ENCODE results near the gene SEPTIN6.
"Not testable (repeated sequence)": the region's sequence is repeated elsewhere in the genome, so short reads cannot be mapped to it uniquely, and the experiment has no call there.

The SEPTIN6 gene

DNA sequence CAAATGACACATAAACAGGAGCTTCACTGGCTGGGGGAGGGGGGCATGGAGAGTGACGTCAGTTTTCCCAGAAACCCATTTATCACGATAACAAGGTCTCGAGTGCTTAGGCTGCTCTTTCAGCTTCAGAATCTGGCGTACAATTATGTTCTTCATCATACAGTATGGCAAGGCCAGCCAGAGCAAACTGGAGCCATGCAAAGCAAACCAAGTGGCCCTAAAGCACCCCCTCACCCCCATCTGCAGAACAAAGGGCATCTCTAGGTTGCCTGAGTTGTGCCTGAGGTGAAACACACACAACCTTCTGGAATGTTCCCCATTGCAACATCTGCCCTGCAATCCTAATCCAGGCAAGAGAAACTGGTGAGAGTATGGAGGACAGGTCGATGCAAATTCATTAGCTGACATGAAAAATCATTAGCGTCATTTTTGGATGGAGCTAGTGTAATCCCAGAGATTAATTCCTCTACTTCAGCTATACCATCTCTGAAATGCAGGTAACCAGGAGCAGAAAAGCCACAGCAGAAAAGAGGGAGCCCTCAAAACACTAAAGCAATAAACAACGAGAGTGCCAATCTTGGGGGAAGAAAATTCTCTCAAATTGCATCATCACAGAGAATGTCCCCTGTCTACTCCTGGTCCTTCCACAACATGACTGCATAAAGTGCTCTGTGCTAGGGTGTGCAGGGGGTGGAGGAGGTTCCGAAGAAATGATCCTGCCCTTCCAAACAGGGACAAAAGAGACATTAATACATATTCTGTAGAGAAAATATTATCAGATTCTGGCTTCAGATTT, 1.8 kb downstream of the SEPTIN6 start:
- peak in 2 of 3 experiments; percentile 28 to 70 for DNase-seq (ENCODE audit: low read depth in 3 of 3)

DNA sequence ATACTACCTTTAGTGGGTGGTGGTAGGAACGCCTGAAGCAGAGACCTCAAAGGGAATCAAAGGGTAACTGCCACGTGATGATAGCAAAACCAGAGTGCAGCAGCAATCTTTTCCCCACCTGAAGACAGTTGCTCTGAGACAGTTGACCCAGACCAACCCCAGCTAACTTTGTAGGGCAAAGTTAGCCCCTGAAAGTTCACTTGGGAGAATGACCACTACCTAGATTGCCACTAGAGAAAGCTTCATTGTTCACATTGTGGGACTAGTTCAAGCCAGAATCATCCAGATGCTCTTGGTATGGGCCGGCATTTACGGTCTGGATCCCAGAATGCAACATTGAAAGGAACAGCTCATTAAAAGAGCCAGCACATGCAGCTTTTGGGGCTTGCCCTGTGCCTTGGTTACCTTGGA, 4.1 kb downstream of the SEPTIN6 start:
- DNase-seq (ENCODE audit: low read depth in 3 of 3) = no peak

DNA sequence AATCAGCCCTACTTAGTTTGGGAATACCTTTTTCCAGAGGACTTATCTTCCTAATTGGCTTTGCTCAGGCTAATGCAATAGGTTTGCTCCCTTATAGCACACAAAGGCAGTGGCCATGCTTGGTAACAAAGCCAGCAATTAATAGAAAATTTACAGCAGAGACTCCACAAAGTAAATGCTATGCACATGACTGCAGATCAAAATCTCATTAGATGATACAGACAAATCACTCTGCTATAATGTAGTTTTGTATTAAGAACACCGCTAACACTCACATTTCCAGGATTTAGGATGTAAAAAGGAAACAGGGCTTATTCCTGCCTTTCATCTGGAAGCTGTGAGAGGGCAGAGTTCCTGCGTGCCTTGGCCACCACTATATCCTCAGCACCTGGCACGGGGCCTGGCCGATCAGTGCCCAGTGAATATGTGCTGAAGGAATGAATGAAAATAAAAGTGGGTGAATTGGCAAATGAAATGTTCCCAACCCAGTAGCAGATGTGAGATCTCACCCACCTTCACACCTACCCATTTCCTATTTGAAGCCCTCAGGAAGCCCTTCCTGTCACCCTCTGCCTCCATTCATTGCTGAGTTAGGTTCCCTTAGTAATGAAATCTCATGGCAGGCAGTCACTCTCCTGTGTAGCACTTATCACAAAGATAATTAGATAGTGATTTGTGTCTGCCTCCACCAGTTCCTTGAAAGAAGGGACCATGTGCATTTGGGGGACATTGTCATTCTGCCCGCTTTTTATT, 5.1 kb downstream of the SEPTIN6 start:
- DNase-seq (ENCODE audit: low read depth in 3 of 3) = no peak

DNA sequence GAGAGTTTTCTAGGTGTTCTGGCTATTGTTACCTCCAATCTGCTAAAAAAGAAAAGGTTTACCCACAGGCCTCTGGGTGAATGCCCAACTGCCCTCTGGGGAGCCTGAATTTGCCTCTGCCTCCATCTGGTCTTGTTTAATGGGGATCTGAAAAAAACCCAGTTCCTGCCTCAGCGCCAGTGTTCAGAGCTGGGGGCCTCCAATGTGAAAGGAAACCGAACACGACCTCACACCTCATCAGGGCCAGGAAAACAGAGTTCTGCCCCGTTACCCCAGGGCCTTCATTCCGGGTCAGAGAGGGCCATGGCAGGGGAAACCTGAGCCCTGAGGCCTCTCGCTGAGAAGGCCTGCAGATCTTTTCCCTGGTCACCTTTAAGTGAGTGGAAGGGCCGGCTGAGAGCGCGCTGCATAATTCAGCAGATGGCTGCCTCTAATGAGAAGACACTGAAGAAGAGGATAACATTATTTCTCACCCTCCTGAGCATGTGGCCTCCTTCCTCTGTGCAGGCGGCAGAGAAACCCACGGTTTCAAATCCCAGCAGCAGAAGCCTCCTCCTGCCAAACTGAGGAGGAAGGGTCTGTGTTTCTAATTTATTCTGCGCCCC, 6.8 kb downstream of the SEPTIN6 start:
- no peak for DNase-seq (ENCODE audit: low read depth in 3 of 3)

DNA sequence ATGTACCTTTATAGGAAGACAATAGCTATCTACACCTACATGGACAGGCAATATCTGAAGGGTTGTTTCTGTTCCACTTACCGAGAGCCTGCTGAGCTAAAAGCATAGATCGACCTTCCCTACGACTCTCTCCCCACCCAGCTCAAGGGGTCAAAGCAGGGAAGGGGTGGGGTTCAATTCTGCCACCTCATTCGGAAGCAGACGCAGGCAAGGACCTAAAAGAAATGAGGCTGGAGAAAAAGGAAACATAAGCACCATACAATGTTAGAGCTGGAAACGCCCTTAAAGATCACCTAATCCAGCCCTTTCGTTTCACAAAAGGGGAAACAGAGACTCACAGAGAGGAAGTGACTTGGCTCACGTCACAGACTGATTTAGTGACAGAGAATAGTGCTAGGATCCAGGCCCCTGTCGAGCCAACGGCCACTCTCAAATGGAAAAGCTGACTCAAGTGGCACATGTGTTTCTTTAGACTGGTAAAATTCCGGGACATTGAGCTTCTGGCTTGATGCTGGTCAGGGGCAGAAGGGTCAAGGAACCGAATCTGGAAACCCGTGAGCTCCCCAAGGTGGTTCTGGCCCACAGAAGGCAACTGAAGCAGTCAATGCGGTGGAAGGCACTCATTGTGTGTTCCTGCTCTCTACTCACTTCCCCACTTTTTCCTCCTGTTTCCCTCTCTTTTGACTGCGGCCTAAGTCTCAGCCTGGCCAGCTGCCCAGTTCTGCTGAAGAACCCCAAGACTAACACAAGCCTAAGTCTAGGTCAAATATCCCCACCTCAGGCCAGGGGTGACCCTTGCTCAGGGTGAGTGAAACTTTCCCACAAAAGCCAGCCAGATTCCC, 7.5 kb downstream of the SEPTIN6 start:
- no peak for DNase-seq (ENCODE audit: low read depth in 3 of 3)

DNA sequence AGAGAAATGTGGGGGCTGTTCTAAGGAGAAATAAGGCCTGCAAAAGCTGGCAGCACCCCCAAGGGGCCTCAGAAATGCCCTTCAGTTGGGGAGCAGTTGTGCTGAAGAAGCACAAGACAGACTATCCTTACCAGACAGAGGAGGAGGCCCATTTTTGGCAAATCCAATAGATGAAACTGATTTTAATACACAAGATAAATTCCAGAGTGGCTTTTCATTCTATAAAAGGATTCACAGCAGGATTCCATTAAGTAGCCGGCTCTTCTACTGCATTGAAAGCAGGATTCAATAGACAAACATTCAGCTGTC, 8.1 kb downstream of the SEPTIN6 start:
- no peak for DNase-seq (ENCODE audit: low read depth in 3 of 3)

DNA sequence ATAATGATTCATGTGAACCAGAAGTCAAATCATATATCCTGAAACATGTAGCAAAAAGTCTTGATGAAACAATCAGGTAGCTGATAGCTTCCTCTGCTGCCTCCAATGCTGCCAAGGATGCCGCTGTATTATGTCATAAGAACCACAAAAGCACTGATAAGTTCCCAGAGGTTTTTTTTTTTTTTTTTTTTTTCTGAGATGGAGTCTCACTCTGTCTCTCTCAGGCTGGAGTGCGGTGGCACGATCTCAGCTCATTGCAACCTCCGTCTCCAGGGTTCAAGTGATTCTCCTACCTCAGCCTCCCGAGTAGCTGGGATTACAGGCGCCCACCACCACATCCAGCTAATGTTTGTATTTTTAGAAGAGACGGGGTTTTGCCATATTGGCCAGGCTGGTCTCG, 8.7 kb downstream of the SEPTIN6 start:
- DNase-seq (ENCODE audit: low read depth in 3 of 3) = not testable (repeated sequence)

DNA sequence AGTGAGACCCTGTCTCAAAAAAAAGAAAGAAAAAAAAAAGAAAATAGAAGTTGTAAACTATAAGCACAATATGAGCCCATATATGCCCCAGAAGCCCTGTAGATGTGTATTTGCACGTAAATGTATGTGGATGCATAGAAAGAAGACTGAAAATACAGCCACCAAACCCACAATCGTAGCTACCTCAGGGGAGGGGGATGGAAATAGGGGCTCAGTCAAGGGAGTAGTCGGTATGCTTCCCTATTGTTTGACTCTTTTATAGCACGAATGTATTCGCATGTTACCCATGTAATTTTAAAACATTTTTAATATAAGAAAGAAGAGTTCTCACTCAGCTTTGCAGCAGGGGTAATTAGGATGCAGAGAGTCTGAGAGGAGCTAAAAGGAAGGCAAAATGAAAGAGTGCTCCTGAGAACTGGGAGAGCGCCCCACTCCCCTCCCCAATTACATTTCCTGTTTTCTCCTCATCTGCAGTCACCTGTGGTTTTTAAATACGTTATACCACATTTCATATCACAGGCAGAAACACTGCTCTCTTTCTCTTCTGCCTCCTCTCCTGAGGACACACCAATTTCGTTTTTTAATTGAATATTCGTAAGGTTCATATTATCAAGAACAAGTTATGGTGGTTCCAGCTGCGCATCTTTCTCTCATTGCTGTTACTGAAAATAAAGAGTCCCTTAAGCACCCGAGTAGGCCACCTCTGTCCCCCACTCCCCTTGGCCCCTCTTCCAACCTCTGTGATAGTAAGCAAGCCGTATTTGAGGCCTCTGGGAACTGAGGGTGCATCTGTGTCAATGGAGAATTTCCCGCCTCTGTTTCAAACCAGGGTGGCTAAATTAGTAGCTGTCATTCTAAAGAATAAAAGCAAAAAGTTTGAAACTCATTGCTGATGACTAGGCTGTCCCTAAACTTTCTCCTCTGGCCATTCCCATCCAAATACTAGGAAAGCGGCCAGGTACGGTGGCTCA, 10.7 kb downstream of the SEPTIN6 start:
- DNase-seq (ENCODE audit: low read depth in 3 of 3) = no peak

DNA sequence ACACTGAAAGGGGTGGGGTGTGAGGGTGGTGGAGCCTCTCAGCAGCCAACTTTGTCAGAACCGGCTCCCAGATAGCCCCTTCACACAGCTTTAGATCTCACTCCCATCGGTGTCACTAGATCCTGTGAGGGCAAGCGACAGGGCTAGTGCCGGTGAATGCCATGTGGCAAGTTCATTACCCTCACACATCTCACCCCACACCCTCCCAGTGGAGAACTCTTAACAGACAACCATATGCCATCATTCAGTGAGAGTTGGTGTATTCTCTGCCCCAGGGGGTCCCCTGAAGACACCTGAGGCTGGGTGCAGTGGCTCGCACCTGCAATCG, 15.3 kb downstream of the SEPTIN6 start:
- DNase-seq (ENCODE audit: low read depth in 3 of 3) = no peak

DNA sequence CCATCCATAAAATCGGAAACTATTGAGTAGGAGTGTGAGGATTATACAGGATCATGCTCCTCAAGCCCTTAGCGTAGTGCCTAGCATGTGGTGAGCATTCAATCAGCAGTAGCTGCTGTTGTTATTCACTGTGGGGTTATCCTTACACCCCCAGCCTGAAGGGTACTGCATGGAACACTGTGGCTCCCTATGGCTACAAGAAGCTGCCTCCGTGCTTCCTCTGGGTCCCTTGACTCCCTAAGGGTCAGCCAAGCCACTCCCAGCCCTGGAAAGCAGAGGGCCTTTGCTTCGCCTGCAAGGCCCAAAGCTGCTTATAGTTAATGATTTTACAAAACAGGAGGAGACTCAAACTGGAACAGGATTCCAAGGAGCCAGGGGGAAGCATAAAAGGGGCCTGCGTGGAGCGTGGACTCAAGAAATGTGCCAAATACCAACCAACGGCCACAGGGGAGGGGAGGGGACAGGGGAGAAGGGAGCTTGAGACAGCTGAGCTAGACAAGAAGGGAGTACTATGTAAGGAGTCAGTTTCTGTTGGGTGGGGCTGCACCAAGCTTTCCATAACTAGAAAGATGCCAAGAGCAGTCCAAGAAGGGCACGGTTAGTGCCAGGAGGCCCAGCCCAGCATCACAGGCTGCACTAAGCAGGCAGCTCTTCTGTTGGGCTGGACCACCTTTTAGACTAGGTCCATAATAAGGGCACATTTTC, 15.9 kb downstream of the SEPTIN6 start:
- DNase-seq (ENCODE audit: low read depth in 3 of 3) = no peak

DNA sequence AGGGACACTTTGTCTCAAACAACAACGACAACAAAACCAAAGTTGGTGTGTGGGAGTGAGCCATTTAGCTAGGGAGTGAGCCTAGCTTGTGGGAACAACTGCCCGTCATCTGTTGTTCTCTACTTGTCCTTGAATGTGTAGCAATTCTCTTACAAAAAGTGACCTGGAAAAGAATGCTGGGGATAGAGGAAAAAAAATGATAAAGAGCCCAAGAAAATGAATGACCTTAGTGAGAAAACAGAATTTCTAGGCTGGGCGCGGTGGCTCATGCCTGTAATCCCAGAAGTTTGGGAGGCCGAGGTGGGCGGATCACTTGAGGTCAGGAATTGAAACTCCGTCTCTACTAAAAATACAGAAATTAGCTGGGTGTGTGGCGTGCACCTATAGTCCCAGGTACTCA, 19.6 kb downstream of the SEPTIN6 start:
- DNase-seq (ENCODE audit: low read depth in 3 of 3) = no peak

DNA sequence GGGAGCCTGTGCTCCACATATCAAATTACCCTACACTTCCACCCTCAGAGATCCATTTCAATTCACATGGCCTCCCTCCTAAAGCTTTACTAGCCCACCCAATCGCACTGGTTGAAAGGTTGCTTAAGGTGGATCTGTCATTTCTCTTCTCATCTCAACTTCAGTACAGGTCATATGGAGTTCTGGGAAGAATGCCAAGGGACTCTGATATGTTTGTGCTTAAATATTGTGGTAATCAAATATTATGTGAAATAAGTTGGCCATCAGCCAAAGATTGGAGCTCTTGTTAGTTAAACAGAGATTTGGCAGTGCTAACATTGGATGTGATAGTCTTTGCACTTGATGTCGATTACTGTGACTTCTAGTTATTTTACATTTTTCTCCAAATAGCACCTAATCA, 20.5 kb downstream of the SEPTIN6 start:
- no peak for DNase-seq (ENCODE audit: low read depth in 3 of 3)

DNA sequence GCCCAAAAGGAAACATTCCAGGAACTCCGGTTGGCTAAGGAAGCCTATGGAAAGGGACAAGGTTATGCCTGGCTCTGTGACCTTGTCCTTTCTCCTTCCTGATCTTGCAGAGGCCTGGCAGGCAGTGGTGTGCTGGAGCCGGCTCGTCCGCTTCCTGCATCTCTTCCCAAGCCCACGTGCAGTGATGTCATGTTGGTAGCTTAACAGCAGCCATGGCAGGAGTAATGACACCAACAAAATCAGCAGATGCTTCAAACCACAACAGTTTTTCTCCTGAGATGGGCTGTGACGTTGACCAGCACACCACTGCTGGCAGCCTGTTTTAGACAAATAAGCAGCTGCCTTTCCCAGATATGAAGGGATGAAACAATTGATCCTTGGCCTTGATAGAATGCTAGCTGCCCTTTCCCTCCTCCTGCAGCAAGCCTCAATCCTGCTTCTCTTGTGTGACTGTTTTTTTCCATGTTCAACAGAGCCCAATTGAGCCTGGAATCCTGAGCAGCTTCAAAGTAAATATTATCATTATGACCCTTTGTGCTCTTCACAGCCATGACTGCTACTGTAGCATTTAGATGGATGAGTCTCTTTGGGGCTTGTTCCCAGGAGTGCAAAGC, 23.4 kb downstream of the SEPTIN6 start:
- DNase-seq (ENCODE audit: low read depth in 3 of 3) = no peak

DNA sequence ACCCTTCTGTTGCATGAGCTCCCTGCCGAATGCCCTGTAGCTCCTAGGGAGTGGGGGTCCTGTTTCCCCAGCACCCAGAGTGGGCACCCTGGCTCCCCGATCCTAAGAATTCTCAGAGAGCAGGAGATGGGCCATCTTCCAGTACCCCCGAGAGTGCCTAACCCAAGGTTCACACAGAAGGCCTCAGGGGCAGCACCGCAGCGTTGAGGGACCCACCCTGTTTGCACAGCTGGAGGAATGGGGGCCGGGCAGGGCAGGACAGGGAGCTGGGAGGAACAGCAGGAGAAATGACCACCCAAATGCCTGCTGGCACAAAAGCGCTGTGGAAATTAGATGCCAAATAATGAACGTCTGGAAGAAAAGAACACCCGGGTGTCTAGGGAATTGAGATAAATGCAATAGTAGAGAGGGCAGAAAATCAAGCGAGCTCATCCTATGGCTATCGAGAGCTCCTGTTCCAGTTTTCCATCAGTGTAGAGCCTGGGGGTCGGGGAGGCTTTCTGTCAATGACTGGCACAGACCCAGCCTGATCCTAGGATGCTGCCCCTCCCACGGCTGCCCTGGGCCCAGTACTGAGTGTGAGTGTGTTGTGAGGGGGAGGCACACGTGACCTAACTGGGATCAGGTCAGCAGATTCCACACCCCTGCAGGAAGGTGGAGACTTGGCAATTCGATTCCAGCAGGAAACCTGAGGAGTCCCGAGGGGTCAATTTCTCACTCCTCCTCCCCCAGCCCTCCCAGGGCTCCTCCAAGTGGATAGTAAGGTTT, 25.7 kb downstream of the SEPTIN6 start:
- DNase-seq (ENCODE audit: low read depth in 3 of 3) = no peak

DNA sequence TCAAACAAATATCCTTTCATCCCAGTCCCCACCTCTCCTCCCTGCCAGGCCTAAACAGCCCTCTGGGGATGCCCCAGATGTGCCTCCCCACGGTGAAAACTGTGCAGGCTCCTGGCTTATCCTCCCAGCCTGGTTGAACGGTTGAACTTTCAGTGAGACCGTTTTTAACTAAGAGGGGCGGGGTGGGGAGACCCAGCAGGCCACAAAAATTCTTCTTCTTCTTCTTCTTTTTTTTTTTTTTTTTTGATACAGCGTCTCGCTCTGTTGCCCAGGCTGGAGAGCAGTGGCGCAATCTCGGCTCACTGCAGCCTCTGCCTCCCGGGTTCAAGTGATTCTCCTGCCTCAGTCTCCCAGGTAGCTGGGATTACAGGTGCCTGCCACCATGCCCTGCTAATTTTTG, 28.1 kb downstream of the SEPTIN6 start:
- DNase-seq (ENCODE audit: low read depth in 3 of 3) = not testable (repeated sequence)

DNA sequence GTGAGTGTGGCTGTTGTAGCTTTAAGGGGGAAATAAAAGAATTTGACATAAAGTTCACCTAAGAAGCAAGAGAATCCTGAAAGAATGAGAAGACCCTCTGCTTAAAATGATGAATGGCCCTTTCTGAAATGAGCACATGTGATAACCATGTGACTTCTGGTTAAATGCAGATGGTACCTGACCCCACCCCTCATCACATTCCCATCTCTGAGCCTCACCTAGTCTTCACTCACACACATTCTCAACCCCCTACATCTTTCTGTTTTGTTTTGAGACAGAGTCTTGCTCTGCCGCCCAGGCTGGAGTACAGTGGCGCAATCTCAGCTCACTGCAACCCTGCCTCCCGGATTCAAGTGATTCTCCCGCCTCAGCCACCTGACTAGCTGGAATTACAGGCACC, 31.5 kb downstream of the SEPTIN6 start:
- no peak for DNase-seq (ENCODE audit: low read depth in 3 of 3)

DNA sequence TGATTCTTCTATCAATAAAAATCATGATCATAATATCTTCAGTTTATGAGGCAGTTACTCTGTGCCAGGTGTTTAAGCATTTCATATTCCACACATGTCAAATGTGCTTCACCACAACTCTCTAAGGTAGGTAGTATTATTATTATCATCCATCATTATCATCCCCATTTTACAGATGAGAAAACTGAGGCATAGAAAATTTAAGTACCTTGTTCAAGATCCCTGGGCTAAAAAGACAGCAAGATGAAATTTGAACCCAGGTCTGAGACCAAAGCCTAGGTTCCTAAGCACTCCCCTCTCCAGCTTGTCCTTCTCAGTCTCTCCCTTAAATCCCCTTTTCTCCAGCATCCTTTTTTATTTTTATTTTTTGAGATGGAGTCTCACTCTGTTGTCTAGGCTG, 33.4 kb downstream of the SEPTIN6 start:
- DNase-seq (ENCODE audit: low read depth in 3 of 3) = no peak

DNA sequence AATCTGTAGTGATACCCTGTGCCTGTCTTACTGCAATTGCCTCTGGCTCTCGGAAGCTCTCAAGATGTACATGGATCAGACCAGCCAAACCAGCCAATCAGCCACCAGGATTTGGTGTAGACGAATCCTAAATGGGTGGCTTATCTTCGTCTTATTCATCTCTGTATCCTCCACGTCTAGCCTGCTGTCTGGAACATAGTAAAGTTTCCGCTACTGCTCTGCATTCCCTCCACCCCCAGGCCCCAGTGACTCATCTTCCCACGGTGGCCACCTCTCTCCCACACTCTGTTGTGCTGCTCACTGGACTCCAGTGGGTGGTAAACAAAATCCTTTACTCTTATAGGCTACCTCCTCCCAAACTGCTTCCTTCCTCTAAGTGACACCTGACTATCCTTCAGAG, 37.8 kb downstream of the SEPTIN6 start:
- DNase-seq (ENCODE audit: low read depth in 3 of 3) = peak; percentile 28 to 67 (median 56)

DNA sequence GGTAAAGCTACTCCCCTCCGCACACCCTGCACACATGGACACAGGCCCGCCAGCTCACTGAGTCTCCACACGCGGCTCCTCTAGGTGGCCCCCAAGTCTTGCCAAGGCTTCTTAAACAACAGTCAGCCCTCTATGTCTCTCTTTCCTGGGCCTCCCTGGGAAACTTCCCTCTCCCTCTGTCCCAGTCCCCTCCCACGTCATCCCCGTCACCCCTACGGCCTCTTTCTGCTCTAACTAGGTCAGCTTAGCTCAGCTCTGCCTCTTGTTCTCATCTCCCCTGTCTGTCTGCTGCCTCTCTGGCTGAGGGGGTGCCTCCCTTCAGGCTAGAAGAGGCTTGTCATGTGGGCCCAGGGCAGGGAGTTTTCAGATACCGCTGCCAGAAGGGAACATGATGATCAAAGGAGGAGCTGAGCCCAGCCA, 38.8 kb downstream of the SEPTIN6 start:
- DNase-seq (ENCODE audit: low read depth in 3 of 3) = no peak

Data from stimulated activated CD4-positive, alpha-beta T cell treated with anti-CD3 and anti-CD28 coated beads, TNF-alpha, amount 100 ng/mL, for 24 hours (primary cell).